HG03457 (cell line): ENCODE results near the gene GPX3.

ENCODE experiments used
- ATAC-seq: cut with Tn5 transposase; IDR thresholded peaks from one replicate; pipeline ENCODE4 v1.9.1; 2021; ENCODE audit warnings: moderate number of reproducible peaks; ENCODE audit not compliant: unreplicated experiment

GPX3 gene

DNA sequence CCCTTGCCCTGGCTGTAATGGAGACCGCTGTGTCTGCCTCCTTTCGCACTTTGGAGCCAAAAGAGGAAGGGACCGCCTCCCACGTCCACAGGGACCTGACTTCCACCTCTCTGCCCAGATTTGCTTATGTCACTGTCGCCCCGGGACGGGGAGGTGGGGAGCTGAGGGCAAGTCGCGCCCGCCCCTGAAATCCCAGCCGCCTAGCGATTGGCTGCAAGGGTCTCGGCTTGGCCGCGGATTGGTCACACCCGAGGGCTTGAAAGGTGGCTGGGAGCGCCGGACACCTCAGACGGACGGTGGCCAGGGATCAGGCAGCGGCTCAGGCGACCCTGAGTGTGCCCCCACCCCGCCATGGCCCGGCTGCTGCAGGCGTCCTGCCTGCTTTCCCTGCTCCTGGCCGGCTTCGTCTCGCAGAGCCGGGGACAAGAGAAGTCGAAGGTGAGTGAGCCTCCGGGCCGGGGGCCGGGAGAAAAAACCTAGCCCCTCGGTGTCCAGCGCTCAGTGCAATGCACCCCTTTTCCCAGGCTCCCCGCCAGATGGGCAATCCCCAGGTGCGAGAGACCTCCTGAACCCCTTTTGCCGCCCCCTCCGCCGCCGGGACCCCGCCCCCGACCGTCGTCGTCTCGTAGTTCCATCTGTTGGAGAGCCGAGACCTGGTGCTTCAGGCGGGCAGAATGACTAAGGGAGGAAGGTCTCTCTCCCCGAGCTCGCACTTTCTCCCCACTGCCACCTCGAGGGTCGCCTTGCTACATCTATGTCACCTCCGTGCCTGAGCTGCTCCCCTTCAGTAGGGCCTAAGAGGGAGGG lies at the start of gene GPX3:
GPX3 (plus strand) TSS at position 288 of the 807 bp plus-strand sequence; CDS start at position 352, 64 bp downstream.
- peak; percentile 64 for ATAC-seq

DNA sequence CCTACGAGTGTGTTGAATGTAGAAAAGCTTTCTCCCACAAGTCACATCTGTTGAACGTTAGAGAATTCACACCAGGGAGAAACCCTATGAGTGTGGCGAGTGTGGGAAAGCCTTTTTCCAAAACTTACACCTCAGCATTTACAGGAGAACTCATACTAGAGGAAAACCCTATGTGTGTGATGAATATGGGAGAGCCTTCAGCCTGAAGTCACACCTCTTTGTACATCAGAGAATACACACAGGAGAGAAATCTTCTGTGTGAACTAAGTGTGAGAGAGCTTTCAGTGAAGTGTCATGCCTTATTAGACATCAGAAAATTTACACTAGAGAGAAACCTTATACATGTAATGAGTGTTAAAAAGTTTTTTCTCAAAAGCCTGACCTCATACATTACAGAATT lies 41.8 kb upstream of the GPX3 start:
- ATAC-seq = no peak

- ATAC-seq = no peak
These were observed 32.6 kb upstream of the GPX3 start for GRCh38 chr5:150987746-150988145.

GRCh38 chr5:150989695-150990094 lies 30.7 kb upstream of the GPX3 start:
- no peak for ATAC-seq

DNA sequence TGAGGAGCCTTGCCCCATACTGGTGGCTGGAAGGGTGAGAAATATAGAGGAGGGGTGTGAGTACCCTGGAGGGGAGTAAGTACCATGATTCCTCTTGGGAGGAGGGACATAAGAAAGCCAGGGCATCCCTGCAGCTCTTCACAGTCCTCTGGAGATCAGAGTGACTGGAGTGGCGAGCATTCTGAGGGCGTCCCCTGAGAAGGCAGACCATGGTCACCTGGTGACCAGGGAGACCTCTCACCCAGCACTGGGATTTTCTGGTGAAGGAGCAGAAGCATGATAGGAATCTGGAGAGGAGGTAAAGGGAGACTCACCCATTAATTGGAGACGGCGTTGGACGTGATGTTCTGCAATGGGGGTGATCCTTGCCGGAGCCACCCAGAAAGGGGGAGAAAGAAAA lies 27.7 kb upstream of the GPX3 start:
- ATAC-seq = no peak

- no peak for ATAC-seq
These were observed 27.0 kb upstream of the GPX3 start for GRCh38 chr5:150993422-150993821.

DNA sequence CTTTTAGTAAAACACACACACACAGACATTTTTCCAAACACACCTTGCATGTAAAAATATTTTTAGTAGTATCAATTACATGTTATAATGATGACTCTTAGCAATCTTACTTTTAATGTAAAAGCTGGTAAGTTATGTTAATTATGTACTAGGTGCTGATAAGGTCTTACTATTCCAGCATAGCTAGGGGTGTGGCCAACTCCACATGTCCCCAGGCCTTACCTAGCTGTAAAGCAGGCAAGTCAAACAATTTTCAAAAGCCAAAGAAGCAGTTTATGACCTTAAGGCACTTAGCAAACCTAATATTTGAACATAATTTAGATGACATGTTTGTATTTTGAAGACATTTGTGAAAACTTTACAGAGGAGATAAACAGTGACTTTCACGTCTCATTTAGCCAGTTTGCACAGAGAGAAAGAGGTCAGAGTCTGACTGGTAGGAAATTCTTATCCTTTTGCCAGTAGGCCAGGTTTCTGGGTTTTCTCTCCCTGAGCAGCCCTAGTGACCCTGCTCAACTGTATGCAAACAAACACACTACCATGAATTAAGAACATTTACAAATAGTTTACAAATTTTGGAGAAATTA lies 26.5 kb upstream of the GPX3 start:
- ATAC-seq = no peak

DNA sequence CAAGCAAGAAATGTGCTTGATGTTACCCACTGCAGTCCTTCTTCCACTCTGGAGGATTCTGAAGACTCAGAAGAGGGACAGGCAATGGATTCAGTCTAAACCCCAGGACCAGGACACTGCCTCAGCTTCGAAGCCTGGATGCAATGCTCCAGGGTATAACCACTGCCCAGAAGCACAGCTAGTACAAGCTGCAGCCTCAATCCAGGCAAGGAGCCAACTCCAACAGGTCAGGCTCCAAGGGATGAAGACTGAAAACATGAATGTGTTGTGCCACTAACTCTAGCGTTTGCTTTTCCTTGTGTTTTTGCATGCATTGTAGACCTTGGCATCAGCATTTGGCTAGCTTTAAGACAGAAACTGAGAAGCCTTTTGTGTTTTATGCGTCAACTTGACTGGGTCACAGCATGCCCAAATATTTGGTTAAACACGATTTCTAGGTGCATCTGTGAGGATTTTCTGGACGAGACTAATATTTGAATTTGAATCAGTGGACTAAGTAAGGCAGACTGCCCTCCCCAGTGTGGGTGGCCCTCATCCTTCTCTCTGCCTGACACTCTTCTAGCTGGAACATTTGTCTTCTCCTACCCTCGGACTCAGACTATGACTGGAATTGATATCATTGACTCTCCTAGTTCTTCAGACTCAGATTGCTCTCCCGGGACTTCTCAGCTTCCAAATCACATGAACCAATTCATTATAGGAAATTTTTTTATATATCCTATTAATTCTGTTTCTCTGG lies 20.5 kb upstream of the GPX3 start:
- no peak for ATAC-seq

DNA sequence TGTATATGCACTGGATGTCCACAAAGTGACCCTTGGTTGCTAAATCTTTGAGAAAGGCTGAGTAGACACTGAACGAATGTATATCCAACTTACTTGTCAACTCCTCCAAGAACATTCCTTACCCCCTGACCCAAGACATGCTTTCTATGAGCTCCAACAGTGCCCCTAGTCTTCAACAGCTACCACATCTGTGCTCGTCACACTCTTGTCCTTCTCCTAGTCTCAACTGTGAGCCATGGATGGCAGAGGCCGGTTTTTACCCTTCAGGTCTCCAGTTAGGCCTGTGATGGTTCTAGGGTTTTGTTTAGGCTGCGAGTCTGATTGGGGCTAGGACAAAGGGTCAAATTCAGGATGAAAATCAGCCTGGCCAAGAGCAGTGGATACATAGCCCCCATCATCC lies 19.0 kb upstream of the GPX3 start:
- no peak for ATAC-seq

GRCh38 chr5:151002250-151002649 lies 18.1 kb upstream of the GPX3 start:
- ATAC-seq = no peak

- ATAC-seq = no peak
These were observed 17.5 kb upstream of the GPX3 start for GRCh38 chr5:151002681-151003502.

- ATAC-seq = no peak
These were observed 16.9 kb upstream of the GPX3 start for GRCh38 chr5:151003503-151003860.

GRCh38 chr5:151004499-151004898 lies 15.9 kb upstream of the GPX3 start:
- no peak for ATAC-seq

GRCh38 chr5:151005187-151005949 lies 15.0 kb upstream of the GPX3 start:
- ATAC-seq = no peak

DNA sequence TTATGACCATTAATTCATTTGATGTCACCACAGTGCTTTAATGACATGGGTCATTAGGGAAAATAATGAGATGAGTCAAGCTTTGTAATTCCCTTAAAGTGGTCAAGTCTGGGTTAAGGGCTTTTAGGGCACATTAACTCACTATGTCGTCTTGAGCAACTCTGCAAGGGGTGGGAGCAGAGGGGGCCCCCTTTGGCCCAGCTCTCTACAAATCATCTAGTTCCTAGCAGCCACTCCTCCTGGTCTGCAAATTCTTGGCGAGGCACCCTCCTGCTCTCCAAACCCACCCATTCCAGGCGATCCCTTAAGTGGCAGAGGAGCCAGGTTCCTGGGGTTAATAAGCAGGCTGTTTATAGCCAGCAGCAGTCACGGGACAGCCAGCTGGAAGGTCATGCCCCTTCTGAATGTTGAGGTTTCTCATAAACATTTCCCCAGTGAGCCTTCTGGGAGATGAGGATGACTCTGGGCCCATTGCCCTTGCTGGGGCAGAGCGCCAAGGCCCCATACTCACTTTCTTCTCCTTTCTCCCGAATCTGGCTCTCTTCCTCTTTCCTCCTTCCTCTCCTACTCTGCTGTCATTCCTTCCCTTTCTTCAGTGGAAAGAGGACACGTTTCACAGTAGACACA lies 14.3 kb upstream of the GPX3 start:
- no peak for ATAC-seq

GRCh38 chr5:151006704-151007334 lies 13.6 kb upstream of the GPX3 start:
- ATAC-seq = no peak

GRCh38 chr5:151007430-151008209 lies 12.8 kb upstream of the GPX3 start:
- no peak for ATAC-seq

- no peak for ATAC-seq
These were observed 12.2 kb upstream of the GPX3 start for GRCh38 chr5:151008210-151008491.

- no peak for ATAC-seq
These were observed 11.5 kb upstream of the GPX3 start for GRCh38 chr5:151008906-151009305.
